Fibroblast of skin of back (primary cell): ENCODE data around the gene SYNDIG1.
"Not testable (repeated sequence)": the region's sequence is repeated elsewhere in the genome, so short reads cannot be mapped to it uniquely, and the experiment has no call there.

Experiments used
- DNase-seq: peaks from one replicate; pipeline ENCODE4 v3.0.0-alpha.2; 2013

SYNDIG1 gene

GRCh38 chr20:24493661-24494459 lies 24.4 kb downstream of the SYNDIG1 start:
- no peak for DNase-seq

DNA sequence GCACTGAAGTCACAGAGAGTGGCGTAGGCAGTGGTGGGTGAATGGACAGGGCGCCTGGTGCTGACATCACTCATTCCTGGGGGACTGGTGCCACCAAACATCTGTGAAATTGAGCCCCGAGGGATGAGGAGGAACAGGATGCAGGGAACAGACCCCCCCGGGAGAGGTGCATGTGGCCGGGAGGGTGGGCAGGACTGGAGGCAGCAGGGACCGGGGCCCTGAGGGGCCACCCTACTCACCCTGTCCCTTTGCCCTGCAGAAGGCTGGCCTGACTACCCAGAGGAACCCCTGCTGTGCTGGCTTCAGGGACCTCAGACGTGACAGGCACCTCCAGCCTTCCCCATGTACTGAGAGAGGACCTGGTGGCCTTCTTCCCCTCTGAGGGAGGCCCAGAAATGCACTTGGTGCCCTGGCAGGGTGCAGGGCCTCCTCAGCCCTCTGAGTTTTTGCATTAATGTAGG lies 25.1 kb downstream of the SYNDIG1 start:
- no peak for DNase-seq

DNA sequence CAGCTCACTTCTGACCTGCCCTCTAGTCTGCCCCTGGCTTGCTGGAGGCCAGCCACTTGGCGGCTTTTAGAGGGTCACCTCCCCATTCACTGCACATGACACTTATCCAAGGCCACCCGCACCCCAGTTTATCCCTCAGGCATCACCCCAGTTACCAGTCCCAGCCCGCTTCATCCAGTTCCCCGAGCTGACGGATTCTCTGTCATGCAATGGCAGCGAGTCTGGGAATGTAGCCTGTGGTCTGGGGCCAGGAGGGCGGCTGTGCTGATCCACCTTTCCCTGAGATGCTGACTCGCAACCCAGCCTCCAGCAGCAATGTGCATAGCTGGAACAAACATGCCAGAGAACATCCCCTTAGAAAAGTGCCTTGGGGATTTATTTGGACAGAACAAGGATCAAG lies 25.8 kb downstream of the SYNDIG1 start:
- DNase-seq, result no peak

- peak; percentile 72 for DNase-seq
Observed at GRCh38 chr20:24497851-24498250, 28.4 kb downstream of the SYNDIG1 start.

DNA sequence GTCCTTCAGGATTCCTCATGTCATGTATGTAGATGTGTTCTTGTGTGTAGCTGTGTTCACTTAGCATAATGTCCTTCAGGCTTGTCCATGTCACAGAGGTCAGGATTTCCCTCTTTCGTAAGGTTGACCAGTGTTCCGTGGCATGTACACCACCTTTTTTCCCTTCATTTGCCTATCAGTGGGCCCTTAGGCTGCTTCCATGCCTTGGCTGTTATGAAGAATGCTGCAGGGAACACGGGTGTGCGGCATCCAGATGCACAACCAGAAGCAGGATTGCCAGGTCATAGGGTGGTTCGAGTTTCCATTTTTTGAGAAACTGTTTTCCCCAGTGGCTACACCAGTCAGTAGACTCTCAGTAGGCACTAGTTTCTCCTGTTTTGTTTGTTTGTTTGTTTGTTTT lies 29.2 kb downstream of the SYNDIG1 start:
- no peak for DNase-seq

GRCh38 chr20:24499472-24499871 lies 30.0 kb downstream of the SYNDIG1 start:
- no peak for DNase-seq

GRCh38 chr20:24501764-24502556 lies 32.5 kb downstream of the SYNDIG1 start:
- DNase-seq, result peak; percentile 99

GRCh38 chr20:24502661-24503060 lies 33.2 kb downstream of the SYNDIG1 start:
- DNase-seq, result no peak

GRCh38 chr20:24503352-24503931 lies 34.0 kb downstream of the SYNDIG1 start:
- DNase-seq, result peak; percentile 80

DNA sequence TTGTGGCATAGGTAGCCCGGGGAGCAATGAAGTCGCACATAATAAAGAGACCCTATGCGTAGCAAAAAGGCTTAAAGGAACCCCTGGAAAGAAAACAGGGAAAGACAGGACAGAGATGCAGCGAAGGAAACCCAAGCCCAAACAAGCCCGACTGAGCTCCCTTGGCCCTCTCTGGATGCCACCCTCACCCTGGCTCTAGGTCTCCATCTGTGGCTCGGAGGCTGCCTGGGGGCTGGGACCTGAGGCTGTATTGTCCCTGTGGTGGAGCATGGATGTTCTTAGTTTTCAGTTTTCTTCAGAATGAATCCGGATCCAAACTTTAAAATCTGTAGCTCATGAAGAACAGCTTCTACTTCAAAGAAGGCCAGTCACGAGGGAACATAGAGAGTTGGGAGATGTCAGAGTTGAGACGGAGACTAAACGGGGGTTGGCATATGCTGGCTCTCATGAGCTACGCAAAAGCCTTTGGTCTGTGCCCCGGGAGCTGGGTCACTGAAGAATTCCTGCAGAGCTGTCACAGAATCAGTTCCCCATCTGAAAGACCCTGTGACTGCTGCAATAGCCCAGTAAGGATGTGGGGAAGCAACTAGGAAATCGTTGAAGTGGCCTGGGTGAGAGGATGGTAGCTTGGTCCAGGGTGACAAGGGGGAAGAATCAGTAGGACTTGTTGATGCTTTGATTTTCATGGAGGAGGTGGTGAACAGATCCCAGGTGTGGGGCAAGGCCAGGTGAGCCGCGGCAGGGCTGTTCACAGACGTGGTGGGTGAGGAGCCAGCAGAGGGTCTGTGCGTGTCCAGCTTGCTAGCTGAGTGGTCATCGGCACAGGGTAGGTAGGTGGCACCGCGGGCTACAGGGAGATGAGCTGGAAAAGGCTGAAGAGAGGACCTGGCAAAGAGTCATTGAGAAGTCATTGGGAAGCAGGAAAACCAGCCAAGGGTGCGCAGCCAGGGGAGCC lies 35.2 kb downstream of the SYNDIG1 start:
- no peak for DNase-seq

DNA sequence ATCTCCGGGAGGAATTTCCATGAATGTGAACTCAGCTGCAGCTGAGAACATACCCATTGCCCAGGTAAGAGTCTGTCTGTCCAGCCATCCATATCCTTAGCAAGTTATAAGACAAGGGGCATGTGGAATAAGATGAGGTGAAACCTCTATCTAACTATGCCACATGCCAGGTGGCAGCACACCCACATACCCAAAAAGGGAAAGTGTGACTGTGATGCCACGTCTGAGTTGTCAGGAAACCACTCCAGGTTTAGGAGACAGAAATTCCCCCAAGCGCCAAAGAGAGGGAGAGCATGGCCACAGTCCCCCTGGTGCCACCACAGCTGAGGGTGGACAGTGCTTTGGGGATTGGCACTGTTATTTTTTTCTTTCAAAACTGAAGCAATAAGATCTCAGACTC lies 36.7 kb downstream of the SYNDIG1 start:
- DNase-seq, result no peak

DNA sequence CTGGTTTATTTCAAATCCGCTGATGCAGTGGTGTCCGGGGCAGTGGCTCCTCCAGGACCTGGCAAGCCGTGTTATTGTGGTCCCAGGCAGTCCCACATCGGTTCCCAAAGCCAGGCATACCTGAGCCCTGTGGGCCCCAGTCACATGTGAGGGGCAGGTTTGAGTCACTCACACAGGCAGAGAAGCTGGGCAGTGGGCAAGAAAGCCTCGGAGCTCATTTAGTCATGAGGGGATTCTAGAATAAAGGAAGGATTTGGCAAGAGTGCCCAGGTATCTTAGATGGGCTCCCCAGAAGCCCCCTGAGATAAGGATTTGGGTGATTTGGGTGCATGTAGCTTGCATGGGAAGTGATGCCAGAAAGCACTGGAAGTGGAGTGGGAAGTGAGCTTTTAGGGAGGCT lies 37.3 kb downstream of the SYNDIG1 start:
- DNase-seq, result no peak

DNA sequence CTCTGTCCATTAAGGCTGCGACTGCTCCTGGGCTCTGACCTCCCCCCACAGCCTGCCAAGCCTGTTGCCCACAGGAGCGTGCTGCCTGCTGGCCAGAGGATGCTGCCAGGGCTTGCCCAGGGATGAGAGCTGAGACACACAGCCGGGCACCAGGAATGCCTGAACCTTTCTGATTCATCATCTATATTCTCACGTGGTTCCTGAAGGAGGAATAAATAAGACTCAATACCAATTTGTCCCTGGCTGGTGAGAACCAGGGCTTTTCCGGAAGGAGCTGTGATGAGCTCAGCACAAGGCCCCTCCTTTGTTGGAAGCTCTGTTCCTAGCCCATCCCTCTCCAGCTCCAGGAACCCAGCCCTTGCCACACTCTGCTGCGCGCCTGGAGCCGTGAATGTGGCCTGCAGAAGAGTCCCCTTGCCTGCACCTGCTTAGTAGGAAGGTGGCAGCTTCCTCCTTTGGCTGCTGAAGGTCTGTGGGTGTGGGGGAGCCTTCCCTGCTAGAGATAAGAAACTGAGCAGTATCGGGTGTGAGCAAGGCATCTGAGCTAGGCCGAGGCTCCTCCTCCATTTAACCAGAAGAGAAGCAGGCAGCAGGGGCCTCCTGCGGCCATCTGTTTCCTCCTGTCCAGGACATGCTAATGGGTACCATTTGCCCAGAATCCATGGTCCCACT lies 37.9 kb downstream of the SYNDIG1 start:
- DNase-seq, result no peak

DNA sequence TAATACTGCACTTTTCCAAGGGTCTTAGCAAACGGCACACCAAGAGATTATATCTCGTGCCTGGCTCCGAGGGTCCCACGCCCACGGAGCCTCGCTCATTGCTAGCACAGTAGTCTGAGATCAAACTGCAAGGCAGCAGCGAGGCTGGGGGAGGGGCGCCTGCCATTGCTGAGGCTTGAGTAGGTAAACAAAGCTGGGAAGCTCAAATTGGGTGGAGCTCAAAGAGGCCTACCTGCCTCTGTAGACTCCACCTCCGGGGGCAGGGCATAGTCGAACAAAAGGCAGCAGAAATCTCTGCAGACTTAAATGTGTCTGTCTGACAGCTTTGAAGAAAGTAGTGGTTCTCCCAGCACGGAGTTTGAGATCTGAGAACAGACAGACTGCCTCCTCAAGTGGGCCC lies 43.0 kb downstream of the SYNDIG1 start:
- not testable (repeated sequence) for DNase-seq

GRCh38 chr20:24518515-24518914 lies 49.1 kb downstream of the SYNDIG1 start:
- DNase-seq, result no peak

DNA sequence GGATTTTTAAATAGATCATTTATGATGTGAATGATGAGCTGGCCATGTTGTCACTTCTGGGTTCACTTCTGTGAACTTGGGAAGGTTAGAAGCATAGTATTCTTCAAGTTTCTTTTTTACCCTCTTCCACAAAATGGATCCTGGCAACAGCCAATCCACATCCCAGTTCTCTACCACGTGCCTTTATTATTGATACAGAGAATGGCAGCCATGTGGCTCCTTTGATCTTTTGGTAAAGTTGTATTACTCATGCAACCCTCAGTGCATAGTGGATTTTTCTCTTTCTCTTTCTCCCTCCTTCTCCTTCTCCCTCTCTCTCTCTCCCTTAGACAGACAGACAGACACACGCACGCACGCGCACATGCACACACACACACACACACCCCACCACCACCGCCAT lies 50.0 kb downstream of the SYNDIG1 start:
- DNase-seq, result no peak

GRCh38 chr20:24521032-24521431 lies 51.6 kb downstream of the SYNDIG1 start:
- DNase-seq, result no peak

DNA sequence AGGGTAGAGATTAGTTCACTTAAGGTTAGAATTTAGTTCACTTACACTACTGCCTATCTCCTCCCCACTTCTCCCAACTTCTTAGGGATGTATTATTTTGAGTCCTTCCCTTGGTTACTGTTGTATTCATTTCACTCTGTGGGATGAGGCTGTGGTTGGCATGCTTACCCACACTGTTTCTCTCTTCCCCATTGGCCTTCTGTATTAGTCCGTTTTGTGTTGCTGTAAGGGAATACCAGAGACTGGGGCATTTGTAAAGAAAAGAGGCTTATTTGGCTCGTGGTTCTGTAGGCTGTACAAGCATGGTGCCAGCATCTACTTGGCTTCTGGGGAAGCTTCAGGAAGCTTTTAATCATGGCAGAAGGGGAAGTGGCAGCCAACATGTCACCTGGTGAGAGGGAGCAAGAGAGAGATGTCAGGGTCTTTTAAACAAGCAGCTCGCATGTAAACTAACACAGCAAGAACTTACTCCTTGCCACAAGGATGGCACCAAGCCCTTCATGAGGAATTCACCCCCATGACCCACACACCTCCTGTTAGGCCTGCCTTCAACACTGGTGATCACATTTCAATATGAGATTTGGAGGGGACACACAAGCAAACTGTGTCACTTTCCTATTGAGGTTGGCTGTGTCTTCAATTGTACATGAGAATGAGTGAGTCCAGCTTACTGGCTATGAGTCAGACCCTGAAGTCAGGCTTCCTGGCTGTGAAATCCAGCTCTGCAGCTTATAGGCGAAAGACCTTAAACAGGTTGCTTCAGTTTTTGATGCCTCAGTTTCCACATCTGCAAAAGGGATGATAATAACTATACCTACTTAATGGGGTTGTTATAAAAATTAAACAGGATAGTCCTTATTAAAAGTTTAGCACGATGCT lies 53.3 kb downstream of the SYNDIG1 start:
- peak; percentile 24 for DNase-seq

GRCh38 chr20:24523661-24524060 lies 54.2 kb downstream of the SYNDIG1 start:
- DNase-seq, result no peak

DNA sequence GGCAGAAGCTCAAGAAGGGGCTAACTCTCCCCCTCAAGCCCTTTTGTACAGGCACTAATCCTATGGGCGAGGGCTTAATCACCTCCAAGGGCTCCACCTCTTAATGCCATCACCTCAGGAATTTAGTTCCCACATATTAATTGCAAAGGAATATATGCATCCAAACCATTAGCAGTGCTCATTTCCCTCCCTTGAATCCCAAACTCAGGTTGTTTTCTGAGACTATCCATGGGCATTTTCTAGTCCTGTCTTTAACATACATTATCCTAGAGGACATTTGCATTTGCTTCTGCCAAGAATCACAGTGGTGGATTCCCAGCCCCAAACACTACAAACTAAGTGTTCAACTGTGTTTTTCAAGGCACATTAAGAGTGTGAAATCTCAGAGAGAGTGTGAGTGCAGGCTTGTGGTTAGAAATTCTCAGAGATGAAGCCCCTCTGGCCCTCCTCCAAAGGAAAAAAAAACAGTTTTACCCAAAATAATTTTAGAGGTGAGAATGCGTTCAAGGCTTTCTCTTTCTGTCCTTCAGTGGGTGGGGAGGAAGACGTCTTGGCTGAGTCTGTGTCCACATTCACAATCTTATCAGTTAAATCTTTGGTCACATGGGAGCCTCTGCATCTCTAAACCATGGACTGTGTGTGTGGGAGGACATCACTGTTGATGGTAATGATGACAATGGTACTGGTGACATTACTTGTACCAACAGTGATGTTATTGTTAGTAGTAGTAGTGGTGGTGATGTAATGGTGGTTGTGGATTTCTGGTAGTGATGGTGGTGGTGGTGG lies 59.3 kb downstream of the SYNDIG1 start:
- no peak for DNase-seq
